ENCODE data around the gene ZNF185.

The ZNF185 gene

GRCh38 chrX:152897222-152898131 is at the start of gene ZNF185:
ZNF185 (plus strand) TSS chrX:152898067; CDS start chrX:152914490, 16,423 bp downstream.
- peak within 1 kb of the TSS; percentile 75 for H3K4me3 ChIP-seq (ENCODE audit: low read depth, low read length)
- H2AFZ ChIP-seq (ENCODE audit: low read length, unreplicated experiment) = no peak within 1 kb of the TSS

GRCh38 chrX:152850465-152850864 is 47.4 kb upstream of the ZNF185 start:
- H3K36me3 ChIP-seq (ENCODE audit: insufficient read depth, low read length) = no peaks in the 10 kb centered on the region
- H3K27ac ChIP-seq (ENCODE audit: low read depth, low read length) = no peak overlapping the region
- peaks cover 2% of the 10 kb centered on the region for H3K79me2 ChIP-seq (ENCODE audit: control insufficient read depth, insufficient read depth, low read length, unreplicated experiment)
- H3K4me1 ChIP-seq (ENCODE audit: control insufficient read depth, insufficient read depth, low read length, unreplicated experiment) = no peaks in the 10 kb centered on the region
- H2AFZ ChIP-seq (ENCODE audit: low read length, unreplicated experiment) = no peak overlapping the region
- H3K4me3 ChIP-seq (ENCODE audit: low read depth, low read length) = no peak overlapping the region
- H3K27me3 ChIP-seq (ENCODE audit: insufficient read depth, low read length) = no peaks in the 10 kb centered on the region

More at GRCh38 chrX:152897222-152898131, at the start of gene ZNF185:
- no peaks in the 10 kb centered on the region for H3K27me3 ChIP-seq (ENCODE audit: insufficient read depth, low read length)
- H3K36me3 ChIP-seq (ENCODE audit: insufficient read depth, low read length) = no peaks in the 10 kb centered on the region
- H3K79me2 ChIP-seq (ENCODE audit: control insufficient read depth, insufficient read depth, low read length, unreplicated experiment) = peaks cover 19% of the 10 kb centered on the region
- H3K4me1 ChIP-seq (ENCODE audit: control insufficient read depth, insufficient read depth, low read length, unreplicated experiment) = peaks cover 35% of the 10 kb centered on the region
- H3K27ac ChIP-seq (ENCODE audit: low read depth, low read length) = peak within 1 kb of the TSS; percentile 79

GRCh38 chrX:152853986-152854385 is 43.9 kb upstream of the ZNF185 start:
- Histone ChIP-seq H3K27ac (ENCODE audit: low read depth, low read length) (no peak overlapping the region), H3K4me3 (ENCODE audit: low read depth, low read length) (no peak overlapping the region), H3K4me1 (ENCODE audit: control insufficient read depth, insufficient read depth, low read length, unreplicated experiment) (no peaks in the 10 kb centered on the region), H3K79me2 (ENCODE audit: control insufficient read depth, insufficient read depth, low read length, unreplicated experiment) (no peaks in the 10 kb centered on the region), H2AFZ (ENCODE audit: low read length, unreplicated experiment) (no peak overlapping the region), H3K27me3 (ENCODE audit: insufficient read depth, low read length) (no peaks in the 10 kb centered on the region), H3K36me3 (ENCODE audit: insufficient read depth, low read length) (no peaks in the 10 kb centered on the region)

- Histone ChIP-seq H3K4me3 (ENCODE audit: low read depth, low read length) (no peak overlapping the region), H3K27me3 (ENCODE audit: insufficient read depth, low read length) (no peaks in the 10 kb centered on the region), H3K36me3 (ENCODE audit: insufficient read depth, low read length) (0 out of 2 replicates have a peak, but pooled peaks cover 3% of the 10 kb centered on the region), H3K4me1 (ENCODE audit: control insufficient read depth, insufficient read depth, low read length, unreplicated experiment) (no peaks in the 10 kb centered on the region), H3K79me2 (ENCODE audit: control insufficient read depth, insufficient read depth, low read length, unreplicated experiment) (no peaks in the 10 kb centered on the region), H3K27ac (ENCODE audit: low read depth, low read length) (no peak overlapping the region), H2AFZ (ENCODE audit: low read length, unreplicated experiment) (no peak overlapping the region)
Measured at GRCh38 chrX:152861116-152861515, 36.8 kb upstream of the ZNF185 start.

GRCh38 chrX:152861826-152862225 is 36.0 kb upstream of the ZNF185 start:
- Histone ChIP-seq H3K27ac (ENCODE audit: low read depth, low read length) (no peak overlapping the region), H2AFZ (ENCODE audit: low read length, unreplicated experiment) (no peak overlapping the region), H3K79me2 (ENCODE audit: control insufficient read depth, insufficient read depth, low read length, unreplicated experiment) (no peaks in the 10 kb centered on the region), H3K4me3 (ENCODE audit: low read depth, low read length) (no peak overlapping the region), H3K4me1 (ENCODE audit: control insufficient read depth, insufficient read depth, low read length, unreplicated experiment) (no peaks in the 10 kb centered on the region), H3K36me3 (ENCODE audit: insufficient read depth, low read length) (0 out of 2 replicates have a peak, but pooled peaks cover 3% of the 10 kb centered on the region), H3K27me3 (ENCODE audit: insufficient read depth, low read length) (no peaks in the 10 kb centered on the region)

- Histone ChIP-seq H3K4me3 (ENCODE audit: low read depth, low read length) (no peak overlapping the region), H3K79me2 (ENCODE audit: control insufficient read depth, insufficient read depth, low read length, unreplicated experiment) (no peaks in the 10 kb centered on the region), H2AFZ (ENCODE audit: low read length, unreplicated experiment) (no peak overlapping the region), H3K36me3 (ENCODE audit: insufficient read depth, low read length) (0 out of 2 replicates have a peak, but pooled peaks cover 3% of the 10 kb centered on the region), H3K27ac (ENCODE audit: low read depth, low read length) (no peak overlapping the region), H3K27me3 (ENCODE audit: insufficient read depth, low read length) (no peaks in the 10 kb centered on the region), H3K4me1 (ENCODE audit: control insufficient read depth, insufficient read depth, low read length, unreplicated experiment) (no peaks in the 10 kb centered on the region)
Measured at GRCh38 chrX:152865232-152865920, 32.5 kb upstream of the ZNF185 start.

- no peaks in the 10 kb centered on the region for H3K4me1 ChIP-seq (ENCODE audit: control insufficient read depth, insufficient read depth, low read length, unreplicated experiment)
- H3K27ac ChIP-seq (ENCODE audit: low read depth, low read length) = no peak overlapping the region
- H3K79me2 ChIP-seq (ENCODE audit: control insufficient read depth, insufficient read depth, low read length, unreplicated experiment) = no peaks in the 10 kb centered on the region
- H2AFZ ChIP-seq (ENCODE audit: low read length, unreplicated experiment) = no peak overlapping the region
- H3K27me3 ChIP-seq (ENCODE audit: insufficient read depth, low read length) = no peaks in the 10 kb centered on the region
- no peak overlapping the region for H3K4me3 ChIP-seq (ENCODE audit: low read depth, low read length)
- 0 out of 2 replicates have a peak, but pooled peaks cover 3% of the 10 kb centered on the region for H3K36me3 ChIP-seq (ENCODE audit: insufficient read depth, low read length)
Measured at GRCh38 chrX:152866386-152866785, 31.5 kb upstream of the ZNF185 start.

- Histone ChIP-seq H3K27ac (ENCODE audit: low read depth, low read length) (no peak overlapping the region), H3K27me3 (ENCODE audit: insufficient read depth, low read length) (no peaks in the 10 kb centered on the region), H3K4me1 (ENCODE audit: control insufficient read depth, insufficient read depth, low read length, unreplicated experiment) (no peaks in the 10 kb centered on the region), H3K4me3 (ENCODE audit: low read depth, low read length) (no peak overlapping the region), H3K36me3 (ENCODE audit: insufficient read depth, low read length) (0 out of 2 replicates have a peak, but pooled peaks cover 3% of the 10 kb centered on the region), H3K79me2 (ENCODE audit: control insufficient read depth, insufficient read depth, low read length, unreplicated experiment) (no peaks in the 10 kb centered on the region), H2AFZ (ENCODE audit: low read length, unreplicated experiment) (no peak overlapping the region)
Measured at GRCh38 chrX:152869972-152870371, 27.9 kb upstream of the ZNF185 start.

GRCh38 chrX:152871260-152871659 is 26.6 kb upstream of the ZNF185 start:
- Histone ChIP-seq H3K27ac (ENCODE audit: low read depth, low read length) (no peak overlapping the region), H3K36me3 (ENCODE audit: insufficient read depth, low read length) (no peaks in the 10 kb centered on the region)

GRCh38 chrX:152872522-152872921 is 25.3 kb upstream of the ZNF185 start:
- Histone ChIP-seq H3K27me3 (ENCODE audit: insufficient read depth, low read length) (no peaks in the 10 kb centered on the region), H3K79me2 (ENCODE audit: control insufficient read depth, insufficient read depth, low read length, unreplicated experiment) (no peaks in the 10 kb centered on the region), H2AFZ (ENCODE audit: low read length, unreplicated experiment) (no peak overlapping the region), H3K27ac (ENCODE audit: low read depth, low read length) (no peak overlapping the region), H3K4me1 (ENCODE audit: control insufficient read depth, insufficient read depth, low read length, unreplicated experiment) (no peaks in the 10 kb centered on the region), H3K4me3 (ENCODE audit: low read depth, low read length) (no peak overlapping the region), H3K36me3 (ENCODE audit: insufficient read depth, low read length) (no peaks in the 10 kb centered on the region)

More at GRCh38 chrX:152871260-152871659, 26.6 kb upstream of the ZNF185 start:
- no peak overlapping the region for H2AFZ ChIP-seq (ENCODE audit: low read length, unreplicated experiment)
- no peak overlapping the region for H3K4me3 ChIP-seq (ENCODE audit: low read depth, low read length)
- H3K27me3 ChIP-seq (ENCODE audit: insufficient read depth, low read length) = no peaks in the 10 kb centered on the region
- H3K4me1 ChIP-seq (ENCODE audit: control insufficient read depth, insufficient read depth, low read length, unreplicated experiment) = no peaks in the 10 kb centered on the region
- no peaks in the 10 kb centered on the region for H3K79me2 ChIP-seq (ENCODE audit: control insufficient read depth, insufficient read depth, low read length, unreplicated experiment)
